IMR-90 (cell line): ENCODE results near the gene EFCAB8. TPM values are rescaled to one million over a fixed set of nuclear protein-coding genes. Genes with fewer than 3 reads are reported as not detected.
"Not testable (repeated sequence)": the region's sequence is repeated elsewhere in the genome, so short reads cannot be mapped to it uniquely, and the experiment has no call there.

Experiments used
- ATAC-seq: fragments of 200-7000 bp; cut with Tn5 transposase; 2 replicates; pipeline ENCODE4 v1.9.1; 2020; ENCODE audit warnings: low read depth, mild to moderate bottlenecking, moderate library complexity
- BruUV-seq: library from RNA; stranded (reverse); fragments of 400-500 nt; replicated peaks from 2 replicates; lab custom pipeline; 2021; lab: Mats Ljungman, UMichigan
- CTCF ChIA-PET: fragments of 300-600 bp; formaldehyde crosslinking; extraction: SDS; loops from one replicate; lab custom pipeline; 2021; ENCODE audit warnings: antibody characterized with exemption; lab: Yijun Ruan, JAX
- POLR2A ChIA-PET: fragments of 300-600 bp; sonication (Branson Sonifier 250); formaldehyde crosslinking; loops from one replicate; lab custom pipeline; 2022; ENCODE audit warnings: antibody characterized with exemption; ENCODE audit not compliant: unreplicated experiment; lab: Charles Lee
- DNase-seq: peaks from one replicate; pipeline ENCODE4 v3.0.0; 2013
- H2AFZ ChIP-seq: replicated peaks from 2 replicates; pipeline ENCODE3; 2013; ENCODE audit warnings: low read length, mild to moderate bottlenecking; ENCODE audit not compliant: poor library complexity
- H2AK5ac ChIP-seq: 2 replicates; pipeline ENCODE4 v1.6.1; 2013; ENCODE audit warnings: low read depth, low read length, inconsistent platforms
- H2AK9ac ChIP-seq: replicated peaks from 2 replicates; pipeline ENCODE3; 2013; ENCODE audit warnings: mild to moderate bottlenecking, low read depth, low read length, moderate library complexity; ENCODE audit not compliant: poor library complexity
- H2BK120ac ChIP-seq: 2 replicates; pipeline ENCODE4 v1.6.1; 2013; ENCODE audit warnings: low read depth, low read length, inconsistent platforms
- H2BK15ac ChIP-seq: 3 replicates; pipeline ENCODE4 v1.6.1; 2013; ENCODE audit warnings: low read depth, low read length, inconsistent platforms
- H2BK20ac ChIP-seq: 2 replicates; pipeline ENCODE4 v1.6.1; 2013; ENCODE audit warnings: low read depth, mild to moderate bottlenecking, inconsistent platforms, low read length, moderate library complexity
- H2BK5ac ChIP-seq: 2 replicates; pipeline ENCODE4 v1.6.1; 2013; ENCODE audit warnings: mild to moderate bottlenecking, low read depth, low read length, inconsistent platforms; ENCODE audit not compliant: poor library complexity, severe bottlenecking
- H3K14ac ChIP-seq: replicated peaks from 2 replicates; pipeline ENCODE4 v1.6.1; 2013; ENCODE audit warnings: low read depth, low read length, inconsistent platforms
- H3K18ac ChIP-seq: 2 replicates; pipeline ENCODE4 v1.6.1; 2013; ENCODE audit warnings: low read depth, low read length, control low read depth
- H3K23ac ChIP-seq: 2 replicates; pipeline ENCODE4 v1.6.1; 2013; ENCODE audit warnings: low read depth, low read length, inconsistent platforms
- H3K27ac ChIP-seq: 2 replicates; pipeline ENCODE4 v1.5.1; 2013; ENCODE audit warnings: mild to moderate bottlenecking, control low read depth, low read length; ENCODE audit not compliant: insufficient read depth
- H3K27me3 ChIP-seq: 2 replicates; pipeline ENCODE4 v1.6.1; 2013; ENCODE audit warnings: low read length; ENCODE audit not compliant: control insufficient read depth, insufficient read depth
- H3K36me3 ChIP-seq: 2 replicates; pipeline ENCODE4 v1.6.1; 2013; ENCODE audit warnings: low read length, mixed read lengths; ENCODE audit not compliant: control insufficient read depth, insufficient read depth
- H3K4ac ChIP-seq: 2 replicates; pipeline ENCODE4 v1.6.1; 2013; ENCODE audit warnings: low read depth, low read length, inconsistent platforms
- H3K4me1 ChIP-seq: 2 replicates; pipeline ENCODE4 v1.6.1; 2013; ENCODE audit warnings: low read length, mixed read lengths; ENCODE audit not compliant: control insufficient read depth, insufficient read depth
- H3K4me2 ChIP-seq: 2 replicates; pipeline ENCODE4 v1.6.1; 2013; ENCODE audit warnings: low read depth, mild to moderate bottlenecking, control low read depth, low read length, moderate library complexity
- H3K4me3 ChIP-seq: 2 replicates; pipeline ENCODE4 v1.5.1; 2013; ENCODE audit warnings: low read depth, mild to moderate bottlenecking, control low read depth, low read length, moderate library complexity; ENCODE audit not compliant: insufficient read depth
- H3K56ac ChIP-seq: 2 replicates; pipeline ENCODE4 v1.6.1; 2013; ENCODE audit warnings: low read length, inconsistent platforms; ENCODE audit not compliant: insufficient read depth; ENCODE audit errors: extremely low read depth
- H3K79me1 ChIP-seq, 2 experiments: 2 replicates each; pipeline ENCODE4 v1.6.1; 2013; ENCODE audit warnings: low read length in 2 of 2, inconsistent platforms in 1 of 2, low read depth in 1 of 2
- H3K9ac ChIP-seq: 2 replicates; pipeline ENCODE4 v1.6.1; 2013; ENCODE audit warnings: low read depth, low read length, control low read depth
- H3K9me1 ChIP-seq: 2 replicates; pipeline ENCODE4 v1.6.1; 2013; ENCODE audit warnings: low read length, inconsistent platforms; ENCODE audit not compliant: insufficient read depth
- H3K9me3 ChIP-seq: 2 replicates; pipeline ENCODE4 v1.6.1; 2013; ENCODE audit warnings: low read length; ENCODE audit not compliant: control insufficient read depth, insufficient read depth
- H4K20me1 ChIP-seq: 2 replicates; pipeline ENCODE4 v1.6.1; 2013; ENCODE audit warnings: low read length, inconsistent platforms; ENCODE audit not compliant: insufficient read depth
- H4K5ac ChIP-seq: 2 replicates; pipeline ENCODE4 v1.6.1; 2013; ENCODE audit warnings: mild to moderate bottlenecking, low read depth, low read length, control low read depth
- H4K8ac ChIP-seq, 2 experiments: 2 replicates each; pipeline ENCODE4 v1.6.1; 2013; ENCODE audit warnings: low read depth in 2 of 2, low read length in 2 of 2, control low read depth in 1 of 2, inconsistent platforms in 1 of 2
- H4K91ac ChIP-seq: 2 replicates; pipeline ENCODE4 v1.6.1; 2013; ENCODE audit warnings: low read depth, low read length, inconsistent platforms; ENCODE audit not compliant: insufficient read depth
- WGBS, 2 experiments: methylation state at CpG; one replicate each; pipeline versions ENCODE4 v1.1.5 to v1.1.7; 2013; ENCODE audit warnings: missing lambda C conversion rate in 2 of 2; ENCODE audit not compliant: insufficient read length in 1 of 2; ENCODE audit errors: extremely low coverage in 2 of 2; 5-methylcytosine and 5-hydroxymethylcytosine counted together
- dilution Hi-C: fragments of 300-500 bp; cut with HindIII; formaldehyde crosslinking; loops from one replicate; pipeline ENCODE4 v1.14.3; 2018; ENCODE audit warnings: low sequenced_read_pairs; ENCODE audit not compliant: unreplicated experiment
- in situ Hi-C: fragments of 300-500 bp; cut with MboI; formaldehyde crosslinking; loops from 3 replicates; pipeline ENCODE4 v1.14.3; 2019; ENCODE audit warnings: low sequenced_read_pairs, inconsistent platforms, mixed read lengths
- intact Hi-C: fragments of 100-400 bp; cut with micrococcal nuclease; formaldehyde crosslinking; loops from 2 replicates; pipeline ENCODE4 v1.10.0; 2022
- polyA plus RNA-seq, 3 experiments: library from polyadenylated mRNA; depleted of rRNA; stranded (reverse); fragments of >200 nt; gene quantifications; 2 replicates each; pipeline ENCODE4 v1.2.3, GENCODE V29; 2012; ENCODE audit warnings: low replicate concordance in 1 of 3
- total RNA-seq: library from RNA; depleted of rRNA; stranded (reverse); fragments of >200 nt; gene quantifications from 2 replicates; pipeline ENCODE4 v1.2.3, GENCODE V29; 2012

The EFCAB8 gene
- total and polyA plus RNA-seq, 2 of the 4 experiments (the other 2 are of a cell fraction), result not detected

GRCh38 chr20:32904678-32905077, 46.0 kb downstream of the EFCAB8 start:
- H3K4me2 ChIP-seq, H3K4ac ChIP-seq, H2BK20ac ChIP-seq, intact Hi-C loops, H3K4me3 ChIP-seq, H3K9me3 ChIP-seq, H3K27ac ChIP-seq, H2BK15ac ChIP-seq, H2AK9ac ChIP-seq, in situ Hi-C loops, H4K8ac ChIP-seq, H3K56ac ChIP-seq, H3K79me1 ChIP-seq, H3K27me3 ChIP-seq, POLR2A ChIA-PET, dilution Hi-C loops, H3K23ac ChIP-seq, BruUV-seq, H3K4me1 ChIP-seq, H4K5ac ChIP-seq, H3K36me3 ChIP-seq, H3K9me1 ChIP-seq, H4K20me1 ChIP-seq, H3K14ac ChIP-seq, H2AFZ ChIP-seq, DNase-seq, ATAC-seq, H2AK5ac ChIP-seq, CTCF ChIA-PET, H4K91ac ChIP-seq, H3K9ac ChIP-seq, H2BK120ac ChIP-seq, H3K18ac ChIP-seq, H2BK5ac ChIP-seq: not testable (repeated sequence)
- 91% methylated on average over 5 of the region's 7 CpGs; no CpG with 5 or more reads in 1 of the 2 experiments for WGBS, 2 experiments
